Lower leg skin (tissue), 3 donors: Measurements from ENCODE around the gene ASB12.

Experiments used
- CTCF ChIP-seq, 3 donors: fragments of 450-650 bp; IDR thresholded peaks; one replicate each; pipeline ENCODE4 v1.5.1; 2016; ENCODE audit warnings: antibody characterized with exemption in 3 of 3, mild to moderate bottlenecking in 3 of 3, moderate library complexity in 2 of 3
- POLR2A ChIP-seq, 2 donors: fragments of 450-650 bp; IDR thresholded peaks; one replicate each; pipeline ENCODE4 v1.6.1; 2016 to 2017; ENCODE audit warnings: antibody characterized with exemption in 2 of 2, mild to moderate bottlenecking in 1 of 2, moderate library complexity in 1 of 2

GRCh38 chrX:64205441-64205734 is 25.0 kb downstream of the ASB12 start, which contains the start of gene AMER1:
- TF ChIP-seq CTCF (IDR thresholded peaks at IDR 0.05) (no peak), POLR2A (IDR thresholded peaks at IDR 0.05) (no peak)
